Neuronal stem cell (in vitro differentiated cells): ENCODE measurements around the gene RNU1-3.
"Not testable (repeated sequence)": the region's sequence is repeated elsewhere in the genome, so short reads cannot be mapped to it uniquely, and the experiment has no call there.

Experiments
- DNase-seq: peaks from one replicate; pipeline ENCODE4 v3.0.0-alpha.2; 2013; ENCODE audit warnings: low spot score
- H2AFZ ChIP-seq: one replicate; pipeline ENCODE4 v1.6.1; 2013; ENCODE audit warnings: mild to moderate bottlenecking, low read length, inconsistent platforms
- H2AK5ac ChIP-seq: 2 replicates; pipeline ENCODE4 v1.6.1; 2013; ENCODE audit warnings: low read depth, mild to moderate bottlenecking, inconsistent platforms, low read length, moderate library complexity, mixed read lengths
- H2BK120ac ChIP-seq: 2 replicates; pipeline ENCODE4 v1.6.1; 2013; ENCODE audit warnings: low read depth, mild to moderate bottlenecking, inconsistent platforms, low read length, moderate library complexity, mixed read lengths
- H2BK12ac ChIP-seq: one replicate; pipeline ENCODE4 v1.6.1; 2013; ENCODE audit warnings: low read length, inconsistent platforms
- H2BK15ac ChIP-seq: 2 replicates; pipeline ENCODE4 v1.6.1; 2013; ENCODE audit warnings: mild to moderate bottlenecking, low read length, inconsistent platforms, mixed read lengths
- H2BK5ac ChIP-seq: one replicate; pipeline ENCODE4 v1.6.1; 2013; ENCODE audit warnings: inconsistent platforms, mild to moderate bottlenecking, low read length, moderate library complexity
- H3K14ac ChIP-seq: one replicate; pipeline ENCODE4 v1.6.1; 2013; ENCODE audit warnings: low read length, inconsistent platforms
- H3K18ac ChIP-seq: 2 replicates; pipeline ENCODE4 v1.6.1; 2013; ENCODE audit warnings: low read length, inconsistent platforms
- H3K23ac ChIP-seq: 2 replicates; pipeline ENCODE4 v1.6.1; 2013; ENCODE audit warnings: low read depth, mild to moderate bottlenecking, mixed read lengths, low read length, inconsistent platforms; ENCODE audit not compliant: poor library complexity
- H3K27ac ChIP-seq: replicated peaks from 3 replicates; pipeline ENCODE4 v1.5.1; 2013; ENCODE audit warnings: low read length, inconsistent platforms
- H3K27me3 ChIP-seq, 3 experiments: 2 replicates each; pipeline ENCODE4 v1.6.1; 2013; ENCODE audit warnings: low read length in 3 of 3, mild to moderate bottlenecking in 2 of 3, inconsistent platforms in 1 of 3, low read depth in 1 of 3, mixed read lengths in 1 of 3, moderate library complexity in 1 of 3; ENCODE audit not compliant: control insufficient read depth in 3 of 3, insufficient read depth in 3 of 3
- H3K36me3 ChIP-seq, 2 donors: replicated peaks in 1 of 2; 2 replicates each; pipeline ENCODE4 v1.6.1; 2013; ENCODE audit warnings: low read length in 2 of 2; ENCODE audit not compliant: control insufficient read depth in 2 of 2, insufficient read depth in 2 of 2
- H3K4ac ChIP-seq: 2 replicates; pipeline ENCODE4 v1.6.1; 2013; ENCODE audit warnings: inconsistent platforms, mild to moderate bottlenecking, low read length, moderate library complexity
- H3K4me1 ChIP-seq, 2 donors: 1 replicate in 1 of 2; 2 replicates in 1 of 2; pipeline ENCODE4 v1.6.1; 2013; ENCODE audit warnings: low read length in 2 of 2, low read depth in 1 of 2; ENCODE audit not compliant: control insufficient read depth in 2 of 2, insufficient read depth in 1 of 2
- H3K4me2 ChIP-seq: one replicate; pipeline ENCODE4 v1.6.1; 2013; ENCODE audit warnings: mild to moderate bottlenecking, low read length, inconsistent platforms; ENCODE audit not compliant: insufficient read depth, poor library complexity, severe bottlenecking
- H3K4me3 ChIP-seq, 2 donors: 2 replicates each; pipeline ENCODE4 v1.5.1; 2013; ENCODE audit warnings: low read length in 2 of 2, mild to moderate bottlenecking in 2 of 2, inconsistent platforms in 1 of 2, moderate library complexity in 1 of 2
- H3K79me1 ChIP-seq: one replicate; pipeline ENCODE4 v1.6.1; 2013; ENCODE audit warnings: low read depth, mild to moderate bottlenecking, inconsistent platforms, low read length, moderate library complexity
- H3K9ac ChIP-seq: one replicate; pipeline ENCODE4 v1.6.1; 2013; ENCODE audit warnings: mild to moderate bottlenecking, low read depth, low read length, inconsistent platforms; ENCODE audit not compliant: poor library complexity
- H3K9me3 ChIP-seq, 2 donors: replicated peaks in 1 of 2; 2 replicates each; pipeline versions ENCODE3 to v1.6.1; 2013; ENCODE audit warnings: low read length in 2 of 2, mild to moderate bottlenecking in 2 of 2, inconsistent platforms in 1 of 2, low read depth in 1 of 2, mixed read lengths in 1 of 2, moderate library complexity in 1 of 2; ENCODE audit not compliant: control insufficient read depth in 2 of 2, insufficient read depth in 1 of 2
- H4K8ac ChIP-seq: one replicate; pipeline ENCODE4 v1.6.1; 2013; ENCODE audit warnings: low read depth, mild to moderate bottlenecking, inconsistent platforms, low read length, moderate library complexity
- H4K91ac ChIP-seq: one replicate; pipeline ENCODE4 v1.6.1; 2013; ENCODE audit warnings: low read length, low read depth, mild to moderate bottlenecking, inconsistent platforms; ENCODE audit not compliant: poor library complexity
- WGBS, 2 donors: extraction: QIAGEN DNeasy Blood & Tissue Kit; methylation state at CpG; one replicate each; pipeline ENCODE4 v1.1.7; 2013; ENCODE audit warnings: missing lambda C conversion rate in 2 of 2, mixed read lengths in 1 of 2; ENCODE audit not compliant: insufficient read length in 2 of 2, insufficient replicate concordance in 1 of 2; ENCODE audit errors: extremely low coverage in 2 of 2; 5-methylcytosine and 5-hydroxymethylcytosine counted together

Gene RNU1-3

GRCh38 chr1:16628361-16629111, 38.2 kb downstream of the RNU1-3 start:
- Histone ChIP-seq H3K4me1 (no peaks in the 10 kb centered on the region), H3K27ac (no peak overlapping the region), H2AK5ac (no peak overlapping the region), H2AFZ (no peak overlapping the region), H2BK120ac (no peak overlapping the region), H3K9ac (no peak overlapping the region), H3K4me3 (peak overlapping the region in 1 of 2 donors; percentile 5), H3K27me3 (peaks cover 0 to 6% (median 0%) of the 10 kb centered on the region in 3 experiments), H3K4ac (no peak overlapping the region), H3K23ac (peak overlapping the region; percentile 86), H2BK5ac (peak overlapping the region; percentile 25), H3K9me3 (peaks cover 0 to 2% of the 10 kb centered on the region in 2 donors), H4K91ac (no peak overlapping the region), H3K36me3 (peaks cover 64 to 84% of the 10 kb centered on the region in 2 donors), H3K14ac (no peak overlapping the region), H3K79me1 (peaks cover 20% of the 10 kb centered on the region), H4K8ac (peak overlapping the region; percentile 77), H3K4me2 (no peak overlapping the region), H3K18ac (peak overlapping the region; percentile 36), H2BK12ac (peak overlapping the region; percentile 48), H2BK15ac (no peak overlapping the region)
- no CpG with 5 or more reads among the region's 19 CpGs for WGBS, 2 donors
- DNase-seq: no peak

GRCh38 chr1:16626409-16626983, 40.3 kb downstream of the RNU1-3 start:
- not testable (repeated sequence) for H3K9ac ChIP-seq, H3K4me3 ChIP-seq, H3K4ac ChIP-seq, H2BK15ac ChIP-seq, H3K18ac ChIP-seq, H3K9me3 ChIP-seq, H2AK5ac ChIP-seq, H3K4me2 ChIP-seq, H3K27me3 ChIP-seq, DNase-seq, H2AFZ ChIP-seq, H2BK12ac ChIP-seq, H3K4me1 ChIP-seq, H4K8ac ChIP-seq, H3K27ac ChIP-seq, H4K91ac ChIP-seq
- Histone ChIP-seq H3K36me3 (peaks cover 57 to 82% of the 10 kb centered on the region in 2 donors), H3K23ac (peak overlapping the region; percentile 96), H3K14ac (peak overlapping the region; percentile 23), H2BK120ac (peak overlapping the region; percentile 13), H2BK5ac (peak overlapping the region; percentile 40), H3K79me1 (peaks cover 15% of the 10 kb centered on the region)
- no CpG with 5 or more reads among the region's 15 CpGs for WGBS, 2 donors

- Histone ChIP-seq H3K4me2 (no peak overlapping the region), H3K4me1 (peaks cover under 1 to 2% of the 10 kb centered on the region in 2 donors), H3K4me3 (peak overlapping the region in 1 of 2 donors; percentile 12), H3K36me3 (peaks cover 50 to 78% of the 10 kb centered on the region in 2 donors), H4K91ac (peak overlapping the region; percentile 62), H3K27ac (no peak overlapping the region), H2BK15ac (peak overlapping the region; percentile 59), H3K9me3 (peaks cover 0 to 2% of the 10 kb centered on the region in 2 donors), H3K9ac (peak overlapping the region; percentile 74), H3K18ac (peak overlapping the region; percentile 85), H3K14ac (peak overlapping the region; percentile 23), H3K4ac (peak overlapping the region; percentile 28), H2BK5ac (peak overlapping the region; percentile 40), H3K23ac (peak overlapping the region; percentile 96), H4K8ac (peak overlapping the region; percentile 19), H3K79me1 (peaks cover 15% of the 10 kb centered on the region), H2AFZ (no peak overlapping the region), H3K27me3 (peaks cover 0 to 6% (median 0%) of the 10 kb centered on the region in 3 experiments), H2BK12ac (peak overlapping the region; percentile 25), H2BK120ac (peak overlapping the region; percentile 38), H2AK5ac (peak overlapping the region; percentile 77)
- DNase-seq: no peak
- WGBS, 2 donors: no CpG with 5 or more reads among the region's 25 CpGs
Measured at GRCh38 chr1:16625497-16626408, 41.0 kb downstream of the RNU1-3 start.
